ENCODE measurements around the gene SETD1B. TPM values are rescaled to one million over a fixed set of nuclear protein-coding genes. Genes with fewer than 3 reads are reported as not detected.
A peak's percentile ranks its signal among the peaks of the same experiment; 100 is the strongest.

Gene SETD1B
- total RNA-seq, 1 donor from 2014 or later = 19.4 TPM

DNA sequence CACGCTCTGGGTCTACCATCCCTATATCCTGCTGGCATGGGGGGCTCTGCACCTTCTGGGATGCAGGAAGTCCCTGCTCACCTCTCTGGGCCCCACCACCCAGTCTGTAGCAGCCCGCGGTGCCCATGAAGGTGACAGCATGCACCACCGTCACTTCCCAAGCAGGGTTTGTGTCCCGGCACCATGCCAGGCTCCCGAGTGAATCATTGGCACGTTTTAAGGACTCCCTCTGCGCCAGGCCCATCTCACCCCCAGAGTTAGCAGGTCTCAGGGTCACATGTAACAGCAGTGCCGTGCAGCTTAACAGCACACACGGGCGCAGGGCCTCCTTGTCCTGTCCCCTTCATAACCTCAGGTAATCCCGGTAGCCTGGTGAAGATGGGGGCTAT, 19.9 kb downstream of the SETD1B start:
- TF ChIP-seq, protein P1, sequence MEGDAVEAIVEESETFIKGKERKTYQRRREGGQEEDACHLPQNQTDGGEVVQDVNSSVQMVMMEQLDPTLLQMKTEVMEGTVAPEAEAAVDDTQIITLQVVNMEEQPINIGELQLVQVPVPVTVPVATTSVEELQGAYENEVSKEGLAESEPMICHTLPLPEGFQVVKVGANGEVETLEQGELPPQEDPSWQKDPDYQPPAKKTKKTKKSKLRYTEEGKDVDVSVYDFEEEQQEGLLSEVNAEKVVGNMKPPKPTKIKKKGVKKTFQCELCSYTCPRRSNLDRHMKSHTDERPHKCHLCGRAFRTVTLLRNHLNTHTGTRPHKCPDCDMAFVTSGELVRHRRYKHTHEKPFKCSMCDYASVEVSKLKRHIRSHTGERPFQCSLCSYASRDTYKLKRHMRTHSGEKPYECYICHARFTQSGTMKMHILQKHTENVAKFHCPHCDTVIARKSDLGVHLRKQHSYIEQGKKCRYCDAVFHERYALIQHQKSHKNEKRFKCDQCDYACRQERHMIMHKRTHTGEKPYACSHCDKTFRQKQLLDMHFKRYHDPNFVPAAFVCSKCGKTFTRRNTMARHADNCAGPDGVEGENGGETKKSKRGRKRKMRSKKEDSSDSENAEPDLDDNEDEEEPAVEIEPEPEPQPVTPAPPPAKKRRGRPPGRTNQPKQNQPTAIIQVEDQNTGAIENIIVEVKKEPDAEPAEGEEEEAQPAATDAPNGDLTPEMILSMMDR (IDR thresholded peaks at IDR 0.05) = no peak
- Mint-ChIP-seq H3K4me1 (ENCODE audit: low read depth) (no peaks in the 10 kb centered on the region), H3K36me3 (ENCODE audit: low read depth) (peaks cover 27% of the 10 kb centered on the region), H3K4me3 (ENCODE audit: unreplicated experiment) (no peak overlapping the region), H3K27ac (ENCODE audit: unreplicated experiment) (no peak overlapping the region), H3K27me3 (ENCODE audit: low read depth) (no peaks in the 10 kb centered on the region), H3K9me3 (ENCODE audit: low read depth) (no peaks in the 10 kb centered on the region)
- DNase-seq (ENCODE audit: low spot score) = no peak

GRCh38 chr12:121825041-121825523, 21.3 kb downstream of the SETD1B start:
- Mint-ChIP-seq H3K4me3 (ENCODE audit: unreplicated experiment) (no peak overlapping the region), H3K27ac (ENCODE audit: unreplicated experiment) (no peak overlapping the region), H3K4me1 (ENCODE audit: low read depth) (no peaks in the 10 kb centered on the region), H3K36me3 (ENCODE audit: low read depth) (peaks cover 28% of the 10 kb centered on the region), H3K9me3 (ENCODE audit: low read depth) (no peaks in the 10 kb centered on the region), H3K27me3 (ENCODE audit: low read depth) (no peaks in the 10 kb centered on the region)
- TF ChIP-seq, protein P1 (IDR thresholded peaks at IDR 0.05) = no peak
- DNase-seq (ENCODE audit: low spot score) = no peak

- TF ChIP-seq, protein P1 (IDR thresholded peaks at IDR 0.05) = no peak
- Mint-ChIP-seq H3K4me3 (ENCODE audit: unreplicated experiment) (no peak overlapping the region), H3K9me3 (ENCODE audit: low read depth) (no peaks in the 10 kb centered on the region), H3K27me3 (ENCODE audit: low read depth) (no peaks in the 10 kb centered on the region), H3K4me1 (ENCODE audit: low read depth) (no peaks in the 10 kb centered on the region), H3K36me3 (ENCODE audit: low read depth) (peaks cover 32% of the 10 kb centered on the region), H3K27ac (ENCODE audit: unreplicated experiment) (peak overlapping the region; percentile 62)
- no peak for DNase-seq (ENCODE audit: low spot score)
Measured at GRCh38 chr12:121826318-121827150, 22.7 kb downstream of the SETD1B start.

GRCh38 chr12:121827351-121828099, 23.7 kb downstream of the SETD1B start:
- Mint-ChIP-seq H3K27ac (ENCODE audit: unreplicated experiment) (no peak overlapping the region), H3K36me3 (ENCODE audit: low read depth) (peaks cover 40% of the 10 kb centered on the region), H3K4me1 (ENCODE audit: low read depth) (no peaks in the 10 kb centered on the region), H3K27me3 (ENCODE audit: low read depth) (no peaks in the 10 kb centered on the region), H3K9me3 (ENCODE audit: low read depth) (no peaks in the 10 kb centered on the region), H3K4me3 (ENCODE audit: unreplicated experiment) (no peak overlapping the region)
- no peak for DNase-seq (ENCODE audit: low spot score)
- TF ChIP-seq, protein P1 (IDR thresholded peaks at IDR 0.05) = no peak

- no peak for DNase-seq (ENCODE audit: low spot score)
- H3K36me3 Mint-ChIP-seq (ENCODE audit: low read depth) = peaks cover 42% of the 10 kb centered on the region
- H3K27me3 Mint-ChIP-seq (ENCODE audit: low read depth) = no peaks in the 10 kb centered on the region
- no peaks in the 10 kb centered on the region for H3K4me1 Mint-ChIP-seq (ENCODE audit: low read depth)
- no peaks in the 10 kb centered on the region for H3K9me3 Mint-ChIP-seq (ENCODE audit: low read depth)
- TF ChIP-seq, protein P1 (IDR thresholded peaks at IDR 0.05) = no peak
- no peak overlapping the region for H3K4me3 Mint-ChIP-seq (ENCODE audit: unreplicated experiment)
- no peak overlapping the region for H3K27ac Mint-ChIP-seq (ENCODE audit: unreplicated experiment)
Measured at GRCh38 chr12:121828306-121828705, 24.5 kb downstream of the SETD1B start.

Measured in chondrocyte (in vitro differentiated cells).